NCI-H187 treated with DMSO at 0.1 percent for 48 hours (cell line): ENCODE measurements around the gene CNN2.

ENCODE experiments used
- DNase-seq: peaks from one replicate; lab custom pipeline; 2025; lab: John Stamatoyannopoulos, UW

Gene CNN2

DNA sequence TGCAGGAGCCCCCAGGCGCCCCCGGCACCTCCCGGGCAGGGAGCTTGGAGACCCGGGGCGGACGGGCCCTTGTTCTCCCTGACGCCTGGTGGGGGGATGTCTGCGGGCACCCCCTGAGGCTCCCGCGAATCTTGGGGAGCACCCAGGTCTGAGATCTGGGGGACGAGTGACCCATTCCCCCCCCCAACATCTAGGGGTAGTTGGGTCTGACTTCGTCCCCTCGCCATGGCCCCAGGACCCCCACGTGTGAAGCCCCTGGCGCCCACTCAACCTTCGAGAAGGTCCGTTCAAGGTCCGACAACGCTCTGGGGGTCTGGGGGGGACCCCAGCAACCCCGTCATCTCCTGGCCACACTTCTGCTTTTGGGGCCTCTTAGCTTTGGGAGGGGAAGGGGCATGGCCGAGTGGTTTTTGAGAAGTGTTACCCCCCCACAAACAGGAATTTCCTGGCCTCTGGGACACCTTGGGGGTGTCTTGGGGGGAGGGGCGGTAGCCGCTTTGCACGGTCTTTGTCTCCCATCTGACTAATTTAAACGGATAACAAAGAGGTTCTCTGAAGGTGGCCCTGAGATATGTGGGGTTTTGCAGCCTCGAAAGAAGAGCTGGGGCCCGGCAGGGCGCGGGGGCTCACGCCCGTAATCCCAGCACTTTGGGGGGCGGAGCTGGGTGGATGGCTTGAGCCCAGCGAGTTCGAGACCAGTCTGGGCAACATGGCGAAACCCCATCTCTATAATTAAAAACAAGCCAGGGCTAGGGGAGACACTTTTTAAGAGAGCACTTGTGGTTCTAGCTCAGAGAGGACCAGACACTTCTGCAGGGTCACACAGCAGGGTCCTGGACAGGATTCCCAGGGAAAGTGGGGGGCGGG, 608 bp downstream of the CNN2 start:
- no peak for DNase-seq

DNA sequence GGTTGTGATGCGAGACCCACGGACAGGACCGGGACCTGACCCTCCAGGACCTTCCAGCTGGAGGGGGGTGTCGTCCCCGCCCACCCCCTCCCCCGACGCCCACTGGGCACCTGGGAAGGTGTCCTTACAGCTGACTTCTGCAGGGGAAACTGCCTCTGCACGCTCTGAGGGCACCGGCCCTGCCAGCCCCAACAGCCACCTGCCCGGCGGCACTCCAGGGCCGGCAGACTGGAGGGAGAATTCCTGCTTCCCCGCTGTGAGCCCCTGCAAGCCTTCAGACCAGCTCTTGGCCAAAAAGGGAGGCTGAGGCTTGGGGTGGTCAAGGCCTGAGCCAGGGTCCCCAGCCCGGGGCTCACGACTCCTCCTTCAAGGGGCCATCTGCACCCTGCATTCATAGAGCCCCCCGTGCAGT, 1.2 kb downstream of the CNN2 start:
- no peak for DNase-seq

DNA sequence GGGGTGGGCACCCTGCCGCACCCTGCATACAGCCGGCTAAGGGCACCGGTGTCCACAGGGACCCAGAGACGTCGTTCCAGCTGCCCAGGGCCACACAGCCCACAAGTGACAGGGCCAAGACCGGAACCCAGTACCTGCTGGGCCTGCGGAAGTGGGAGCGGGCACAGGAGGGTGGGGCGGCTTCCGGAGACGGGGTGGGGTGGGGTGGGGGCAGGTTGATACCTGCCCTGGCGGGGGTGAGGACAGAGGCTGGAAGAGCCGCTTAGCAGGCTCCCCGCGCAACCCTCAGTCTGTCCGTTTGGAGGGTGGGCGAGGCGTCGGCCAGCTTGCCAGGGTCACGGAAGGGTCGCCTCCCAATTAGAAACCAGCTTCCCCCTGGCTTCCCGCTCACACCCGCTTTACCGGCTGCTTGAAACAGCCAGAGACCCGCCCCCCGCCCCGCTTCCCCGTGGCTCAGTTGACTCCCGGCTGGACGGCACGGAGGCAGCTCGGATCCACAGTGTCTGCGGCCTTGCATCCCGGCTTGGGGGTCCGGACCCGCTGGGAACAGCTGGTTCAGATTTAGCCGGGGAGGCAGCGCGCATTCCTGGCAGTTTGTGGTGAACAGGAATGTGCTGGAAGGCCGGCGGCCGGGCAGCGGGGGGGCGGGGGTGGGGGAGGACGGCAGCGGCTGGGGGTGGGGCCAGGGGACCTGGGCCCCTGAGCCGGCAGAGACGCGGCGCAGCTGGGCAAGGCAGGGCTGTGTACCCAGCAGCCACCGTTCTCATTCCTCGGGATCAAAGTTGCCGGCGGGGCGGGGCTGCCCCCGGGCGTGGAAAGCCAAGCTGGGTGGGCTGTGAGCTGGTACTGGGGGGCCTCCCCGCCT, 1.9 kb downstream of the CNN2 start:
- DNase-seq: no peak

DNA sequence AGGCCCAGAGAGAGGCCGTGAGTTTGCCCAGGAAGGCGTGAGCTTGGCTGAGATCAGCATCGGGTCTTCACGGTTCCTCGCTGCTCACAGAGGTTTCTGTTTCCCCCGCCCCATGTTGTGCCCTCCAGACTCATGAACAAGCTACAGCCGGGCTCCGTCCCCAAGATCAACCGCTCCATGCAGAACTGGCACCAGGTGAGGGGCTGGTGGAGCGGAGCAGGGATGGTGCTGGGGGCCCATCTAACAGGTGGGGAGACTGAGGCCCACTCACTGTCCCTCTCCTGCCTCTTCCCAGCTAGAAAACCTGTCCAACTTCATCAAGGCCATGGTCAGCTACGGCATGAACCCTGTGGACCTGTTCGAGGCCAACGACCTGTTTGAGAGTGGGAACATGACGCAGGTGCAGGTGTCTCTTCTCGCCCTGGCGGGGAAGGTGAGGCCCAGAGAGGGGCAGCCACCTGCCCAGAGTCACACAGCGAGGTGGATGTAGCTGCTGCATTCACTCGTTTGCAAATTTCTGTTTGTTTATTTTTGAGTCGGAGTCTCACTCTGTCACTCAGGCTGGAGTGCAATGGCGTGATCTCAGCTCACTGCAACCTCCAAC, 6.0 kb downstream of the CNN2 start:
- DNase-seq: no peak

DNA sequence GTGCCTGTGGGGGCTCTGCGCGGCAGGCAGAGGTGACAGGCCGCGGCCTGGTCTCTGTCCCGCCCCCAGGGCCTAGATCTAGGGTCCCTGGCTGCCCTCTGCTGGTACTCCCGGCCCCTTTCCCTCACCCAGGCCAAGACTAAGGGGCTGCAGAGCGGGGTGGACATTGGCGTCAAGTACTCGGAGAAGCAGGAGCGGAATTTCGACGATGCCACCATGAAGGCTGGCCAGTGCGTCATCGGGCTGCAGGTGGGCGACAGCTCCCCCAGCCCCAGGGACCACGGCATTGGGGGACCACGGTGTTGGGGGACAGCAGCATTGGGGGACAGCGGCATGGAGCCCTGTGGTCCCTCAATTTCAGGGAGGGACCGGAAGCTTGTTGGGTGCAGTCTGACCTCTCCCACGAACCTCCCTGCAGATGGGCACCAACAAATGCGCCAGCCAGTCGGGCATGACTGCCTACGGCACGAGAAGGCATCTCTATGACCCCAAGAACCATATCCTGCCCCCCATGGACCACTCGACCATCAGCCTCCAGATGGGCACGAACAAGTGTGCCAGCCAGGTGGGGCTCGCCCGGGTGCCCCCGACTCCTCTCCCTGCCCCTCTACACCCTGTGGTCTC, 9.7 kb downstream of the CNN2 start:
- no peak for DNase-seq

DNA sequence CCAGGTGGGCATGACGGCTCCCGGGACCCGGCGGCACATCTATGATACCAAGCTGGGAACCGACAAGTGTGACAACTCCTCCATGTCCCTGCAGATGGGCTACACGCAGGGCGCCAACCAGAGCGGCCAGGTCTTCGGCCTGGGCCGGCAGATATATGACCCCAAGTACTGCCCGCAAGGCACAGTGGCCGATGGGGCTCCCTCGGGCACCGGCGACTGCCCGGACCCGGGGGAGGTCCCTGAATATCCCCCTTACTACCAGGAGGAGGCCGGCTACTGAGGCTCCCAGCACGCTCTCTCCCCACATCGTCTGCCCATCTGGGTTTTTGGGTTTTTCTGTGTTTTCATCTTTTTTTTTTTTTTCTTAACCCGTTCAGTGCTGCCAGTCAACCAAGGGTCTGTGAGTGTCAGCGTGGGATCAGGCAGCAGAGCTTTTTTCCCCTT, 11.2 kb downstream of the CNN2 start:
- no peak for DNase-seq

DNA sequence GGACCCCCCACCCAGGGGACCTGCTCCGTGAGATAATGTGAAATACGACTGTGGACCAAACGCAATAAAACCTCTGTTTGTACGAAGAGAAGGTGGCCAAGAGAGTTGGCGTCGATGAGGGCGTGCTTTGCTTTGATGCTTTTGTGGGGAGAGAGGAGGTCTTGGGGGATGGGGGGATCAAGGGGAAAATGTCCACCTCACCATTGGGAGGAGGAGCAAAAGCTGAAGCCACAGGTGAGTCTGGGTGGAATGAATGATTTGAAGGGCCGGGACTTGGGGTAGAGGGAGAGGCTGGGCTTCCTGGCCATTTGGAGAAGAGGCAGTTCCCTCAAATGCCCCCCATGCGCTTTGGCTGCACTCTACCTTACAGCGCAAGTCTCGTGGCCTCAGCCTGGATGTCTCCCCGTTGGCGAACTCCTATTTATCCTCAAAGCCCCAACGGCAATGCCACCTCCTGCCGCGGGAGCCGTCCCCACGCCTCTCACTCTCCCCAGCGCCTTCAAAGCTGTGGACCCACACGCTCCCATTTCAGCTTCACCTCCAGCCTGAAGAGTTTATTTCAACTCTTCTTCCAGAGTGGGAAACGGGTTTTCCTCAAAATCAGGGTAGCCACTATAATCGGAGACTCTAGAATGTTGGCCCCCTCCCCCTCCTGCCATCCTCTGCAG, 12.7 kb downstream of the CNN2 start:
- DNase-seq: no peak

DNA sequence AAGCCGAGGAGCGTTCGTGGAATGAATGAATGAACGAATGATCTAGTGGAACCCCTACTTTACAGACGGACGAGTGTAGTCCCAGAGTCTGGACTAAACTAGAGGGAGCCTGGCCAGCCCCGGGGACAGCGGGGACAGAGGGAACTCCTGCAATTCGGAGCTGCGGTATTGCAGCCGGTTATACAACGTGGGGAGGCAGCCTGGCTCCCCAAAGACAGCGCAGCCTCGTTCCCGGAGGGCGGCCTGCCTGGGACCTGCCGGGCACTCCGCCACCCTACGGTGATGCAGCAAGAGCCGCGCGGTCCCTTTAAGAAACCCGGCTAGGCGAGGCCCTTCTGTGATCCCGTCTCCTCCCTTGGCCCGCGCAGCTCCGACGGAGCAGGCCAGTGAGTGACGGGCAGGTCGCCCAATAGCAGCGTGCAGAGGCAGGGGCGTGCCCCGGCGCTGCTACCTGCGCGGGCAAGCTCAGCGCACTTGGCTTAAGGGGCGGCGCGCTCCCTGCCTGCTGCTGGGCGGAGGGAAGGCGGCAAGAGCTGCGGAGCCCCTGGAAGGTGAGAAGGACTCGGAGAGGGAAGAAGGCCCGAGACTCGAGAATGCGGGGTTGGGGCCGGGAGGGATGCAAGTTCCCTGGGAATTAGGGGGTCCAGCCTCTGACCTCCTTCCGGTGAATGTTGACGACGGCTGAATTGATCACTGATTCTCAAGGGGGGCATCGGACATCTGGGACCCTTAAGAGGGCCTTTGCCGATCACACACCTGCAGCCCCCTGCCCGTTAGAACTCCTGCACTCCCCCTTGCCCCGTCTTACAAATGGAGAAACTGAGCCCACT, 13.5 kb downstream of the CNN2 start, which contains the start of gene ABCA7:
Gene ABCA7, plus strand, starts transcription at position 462 of the 830 bp plus-strand sequence. CDS start 1,255 bp downstream, outside the sequence.
- peak; percentile 95 for DNase-seq

DNA sequence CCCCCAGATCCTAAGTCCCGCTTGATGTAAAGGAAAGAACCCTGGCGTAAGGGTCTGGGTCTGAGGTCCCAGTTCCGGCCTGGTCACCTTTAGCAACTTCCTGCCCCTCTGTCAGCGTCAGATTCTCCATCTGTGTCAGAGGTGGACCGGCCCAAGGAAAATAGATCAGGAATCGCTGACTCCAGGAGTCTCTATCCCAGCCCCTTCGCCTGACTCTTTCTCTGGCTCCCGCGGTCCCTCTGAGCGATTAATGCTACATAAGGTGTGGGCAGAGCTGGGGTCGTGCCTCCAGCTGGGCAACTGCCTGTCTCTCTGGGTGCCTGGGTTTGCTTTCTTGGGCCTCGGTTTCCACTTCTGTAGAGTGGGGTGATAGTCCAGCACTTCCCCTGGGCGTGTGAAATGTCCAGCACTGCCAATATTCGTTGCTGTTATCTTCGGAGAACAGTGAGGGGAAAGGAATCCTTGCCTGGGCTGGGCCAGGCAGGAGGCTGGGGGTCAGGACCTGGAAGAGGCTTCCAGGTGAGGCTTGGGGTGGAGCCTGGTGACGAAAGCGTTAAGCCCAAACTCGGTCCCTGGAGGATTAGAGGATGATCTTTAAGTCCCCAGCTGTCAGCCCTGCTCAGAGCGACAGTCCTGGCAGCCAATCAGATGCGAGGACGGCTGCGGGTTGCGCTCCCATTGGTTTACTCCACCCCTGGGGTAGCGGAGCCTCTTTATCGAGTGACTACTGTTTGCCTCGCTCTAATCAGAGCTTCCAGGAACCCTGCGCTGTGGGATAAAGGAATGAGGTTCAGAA, 14.3 kb downstream of the CNN2 start:
- DNase-seq: peak; percentile 83

DNA sequence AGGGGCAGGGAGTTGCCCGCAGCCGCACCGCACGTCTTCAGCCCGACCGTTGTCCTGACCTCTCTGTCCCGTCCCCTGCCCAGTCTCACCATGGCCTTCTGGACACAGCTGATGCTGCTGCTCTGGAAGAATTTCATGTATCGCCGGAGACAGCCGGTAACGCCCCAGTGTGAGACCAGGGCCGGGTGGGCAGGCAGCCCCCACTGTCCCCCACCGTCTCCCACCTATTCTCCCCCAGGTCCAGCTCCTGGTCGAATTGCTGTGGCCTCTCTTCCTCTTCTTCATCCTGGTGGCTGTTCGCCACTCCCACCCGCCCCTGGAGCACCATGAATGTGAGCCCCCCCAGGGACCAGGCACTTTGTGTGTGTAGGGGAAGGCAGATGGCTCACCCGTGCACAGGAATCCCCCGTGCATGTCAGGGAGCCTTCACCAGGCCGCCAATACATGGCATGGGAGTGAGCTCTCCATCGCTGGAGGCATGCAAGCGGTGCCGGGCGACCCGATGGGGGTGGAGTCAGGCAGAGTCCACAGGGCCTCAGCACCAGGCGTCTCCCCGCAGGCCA, 14.9 kb downstream of the CNN2 start:
- DNase-seq: no peak

DNA sequence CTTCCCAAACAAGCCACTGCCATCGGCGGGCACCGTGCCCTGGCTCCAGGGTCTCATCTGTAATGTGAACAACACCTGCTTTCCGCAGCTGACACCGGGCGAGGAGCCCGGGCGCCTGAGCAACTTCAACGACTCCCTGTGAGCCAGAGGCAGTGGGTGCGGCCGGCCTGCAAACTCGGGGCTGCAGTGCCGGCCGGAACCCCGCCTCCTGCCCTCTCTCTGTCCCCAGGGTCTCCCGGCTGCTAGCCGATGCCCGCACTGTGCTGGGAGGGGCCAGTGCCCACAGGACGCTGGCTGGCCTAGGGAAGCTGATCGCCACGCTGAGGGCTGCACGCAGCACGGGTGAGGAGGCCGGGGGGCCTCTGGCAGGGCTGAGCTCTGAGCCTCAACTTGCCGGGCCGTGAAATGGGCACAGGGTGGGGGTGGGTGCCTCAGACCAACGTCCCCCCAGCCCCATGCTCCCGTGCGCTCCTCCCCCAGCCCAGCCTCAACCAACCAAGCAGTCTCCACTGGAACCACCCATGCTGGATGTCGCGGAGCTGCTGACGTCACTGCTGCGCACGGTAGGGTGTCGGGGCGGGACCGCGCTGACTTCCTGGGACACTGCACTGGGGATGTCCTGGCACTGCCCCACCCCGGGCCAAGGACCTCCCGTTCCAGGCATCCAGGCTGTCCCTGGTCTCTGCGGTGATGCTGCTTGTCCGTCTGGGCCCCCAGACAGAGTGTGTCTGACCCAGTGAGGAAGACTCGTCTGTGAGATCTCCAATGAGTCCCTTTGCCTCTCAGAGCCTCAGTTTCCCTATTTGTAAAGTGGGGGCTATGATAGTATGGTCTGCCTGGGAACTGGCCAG, 15.7 kb downstream of the CNN2 start:
- DNase-seq: no peak

DNA sequence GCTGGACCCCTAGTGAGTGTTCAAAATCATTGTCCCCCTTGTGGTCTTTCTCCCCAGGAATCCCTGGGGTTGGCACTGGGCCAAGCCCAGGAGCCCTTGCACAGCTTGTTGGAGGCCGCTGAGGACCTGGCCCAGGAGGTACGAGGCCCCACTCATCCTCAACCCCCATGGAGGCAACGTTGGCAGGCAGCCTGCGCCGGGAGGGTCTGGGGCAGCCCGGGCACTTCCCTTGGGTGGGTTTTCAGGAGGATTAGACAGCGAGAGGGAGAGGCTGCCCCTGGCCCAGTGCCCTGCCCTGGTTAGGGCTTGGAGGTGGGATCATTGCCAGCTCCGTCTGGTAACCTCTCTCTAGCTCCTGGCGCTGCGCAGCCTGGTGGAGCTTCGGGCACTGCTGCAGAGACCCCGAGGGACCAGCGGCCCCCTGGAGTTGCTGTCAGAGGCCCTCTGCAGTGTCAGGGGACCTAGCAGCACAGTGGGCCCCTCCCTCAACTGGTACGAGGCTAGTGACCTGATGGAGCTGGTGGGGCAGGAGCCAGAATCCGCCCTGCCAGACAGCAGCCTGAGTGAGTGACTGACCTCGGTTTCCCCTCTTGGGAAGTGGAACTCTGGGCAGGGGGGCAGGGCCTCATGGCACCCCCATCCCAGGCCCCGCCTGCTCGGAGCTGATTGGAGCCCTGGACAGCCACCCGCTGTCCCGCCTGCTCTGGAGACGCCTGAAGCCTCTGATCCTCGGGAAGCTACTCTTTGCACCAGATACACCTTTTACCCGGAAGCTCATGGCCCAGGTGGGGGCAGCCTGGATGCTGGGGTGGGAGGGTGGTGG, 16.5 kb downstream of the CNN2 start:
- DNase-seq: no peak

DNA sequence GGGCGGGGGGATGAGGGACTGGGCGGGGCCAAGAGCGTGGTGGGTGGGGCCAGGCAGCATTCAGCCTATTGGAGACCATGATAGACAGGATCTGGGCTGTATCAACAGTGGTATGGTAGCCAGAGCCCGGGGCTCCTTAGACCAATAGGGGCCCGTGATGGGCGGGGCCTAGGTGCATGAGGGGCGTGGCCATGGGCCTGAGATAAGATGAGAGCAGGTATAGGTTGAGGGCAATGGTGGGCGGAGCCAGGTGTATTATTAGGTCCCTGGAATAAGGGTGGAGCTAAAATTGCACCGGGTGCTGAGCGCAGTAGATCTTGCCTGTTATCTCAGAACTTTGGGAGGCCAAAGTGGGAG, 18.8 kb downstream of the CNN2 start:
- DNase-seq: no peak

DNA sequence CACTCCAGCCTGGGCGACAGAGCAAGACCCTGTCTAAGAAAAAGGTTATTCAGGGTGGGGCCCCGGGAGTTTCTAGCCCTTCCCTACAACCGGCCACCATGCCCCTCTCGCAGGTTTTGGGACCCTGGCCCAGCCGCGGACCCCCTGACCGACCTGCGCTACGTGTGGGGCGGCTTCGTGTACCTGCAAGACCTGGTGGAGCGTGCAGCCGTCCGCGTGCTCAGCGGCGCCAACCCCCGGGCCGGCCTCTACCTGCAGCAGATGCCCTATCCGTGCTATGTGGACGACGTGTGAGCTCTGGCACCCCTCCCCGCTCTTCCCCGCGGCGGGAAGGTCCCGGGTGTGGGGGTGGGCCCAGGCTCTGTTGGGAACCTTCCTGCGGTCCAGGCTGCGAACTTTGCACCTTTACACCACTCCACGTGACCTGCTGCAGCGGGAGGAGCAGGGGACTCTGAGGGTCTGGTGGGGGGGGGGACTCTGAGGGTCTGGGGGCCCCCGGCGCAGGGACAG, 19.8 kb downstream of the CNN2 start:
- DNase-seq: no peak

DNA sequence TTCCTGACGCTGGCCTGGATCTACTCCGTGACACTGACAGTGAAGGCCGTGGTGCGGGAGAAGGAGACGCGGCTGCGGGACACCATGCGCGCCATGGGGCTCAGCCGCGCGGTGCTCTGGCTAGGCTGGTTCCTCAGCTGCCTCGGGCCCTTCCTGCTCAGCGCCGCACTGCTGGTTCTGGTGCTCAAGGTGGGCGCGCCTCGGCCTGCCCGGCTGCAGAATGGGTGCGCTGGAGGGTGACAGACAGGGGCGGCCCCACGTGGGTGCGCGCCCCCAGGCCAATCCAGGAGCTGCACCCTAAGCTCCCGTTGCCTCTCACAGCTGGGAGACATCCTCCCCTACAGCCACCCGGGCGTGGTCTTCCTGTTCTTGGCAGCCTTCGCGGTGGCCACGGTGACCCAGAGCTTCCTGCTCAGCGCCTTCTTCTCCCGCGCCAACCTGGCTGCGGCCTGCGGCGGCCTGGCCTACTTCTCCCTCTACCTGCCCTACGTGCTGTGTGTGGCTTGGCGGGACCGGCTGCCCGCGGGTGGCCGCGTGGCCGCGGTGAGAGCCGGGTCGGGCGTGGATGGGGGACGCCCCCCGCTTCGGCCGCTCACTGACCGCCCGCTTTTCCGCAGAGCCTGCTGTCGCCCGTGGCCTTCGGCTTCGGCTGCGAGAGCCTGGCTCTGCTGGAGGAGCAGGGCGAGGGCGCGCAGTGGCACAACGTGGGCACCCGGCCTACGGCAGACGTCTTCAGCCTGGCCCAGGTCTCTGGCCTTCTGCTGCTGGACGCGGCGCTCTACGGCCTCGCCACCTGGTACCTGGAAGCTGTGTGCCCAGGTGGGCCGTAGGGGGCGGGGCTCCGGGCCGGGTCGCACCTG, 20.7 kb downstream of the CNN2 start:
- DNase-seq: no peak

DNA sequence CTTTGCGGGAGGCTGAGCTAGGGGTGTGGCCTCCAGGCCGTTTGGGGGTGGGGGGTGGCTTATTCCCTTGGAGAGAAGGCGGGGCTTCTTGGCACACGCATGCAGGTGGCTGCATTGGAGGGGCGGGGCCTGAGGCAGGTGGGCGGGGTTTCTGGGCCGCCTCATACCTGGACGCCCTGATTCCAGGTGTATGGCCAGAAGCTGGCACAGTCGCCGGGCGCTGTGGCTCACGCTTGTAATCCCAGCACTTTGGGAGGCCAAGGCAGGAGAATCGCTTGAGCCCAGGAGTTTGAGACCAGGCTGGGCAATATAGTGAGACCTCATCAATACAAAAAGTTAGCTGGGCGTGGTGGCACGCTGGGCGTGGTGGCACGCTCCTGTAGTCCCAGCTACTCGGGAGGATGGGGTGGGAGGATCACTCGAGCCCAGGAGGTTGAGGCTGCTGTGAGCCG, 21.3 kb downstream of the CNN2 start:
- no peak for DNase-seq
